HepG2 (cell line): ENCODE results near the gene TNNT3. TPM values are rescaled to one million over a fixed set of nuclear protein-coding genes. Genes with fewer than 3 reads are reported as not detected.

Experiments used
- ATAC-seq: fragments of 200-7000 bp; cut with Tn5 transposase; 3 replicates; pipeline ENCODE4 v1.9.1; 2020; ENCODE audit warnings: mild to moderate bottlenecking, moderate library complexity
- BruUV-seq: library from RNA; stranded (reverse); fragments of 400-500 nt; replicated peaks from 2 replicates; lab custom pipeline; 2021; lab: Mats Ljungman, UMichigan
- CTCF ChIA-PET: fragments of 300-600 bp; formaldehyde crosslinking; extraction: SDS; loops from one replicate; lab custom pipeline; 2021; ENCODE audit warnings: low total read pairs, inconsistent platforms, low intra/inter-chr PET ratio; lab: Yijun Ruan, JAX
- POLR2A ChIA-PET: fragments of 350-600 bp; sonication (Branson Sonifier 250); formaldehyde crosslinking; loops from one replicate; lab custom pipeline; 2020; ENCODE audit warnings: antibody characterized with exemption, inconsistent platforms; lab: Yijun Ruan, JAX
- DNase-seq: peaks from one replicate; pipeline ENCODE4 v3.0.0-alpha.2; 2015; ENCODE audit warnings: low spot score
- FAIRE-seq: peaks from 3 replicates; lab custom pipeline; 2011; peaks lifted over from hg19 to GRCh38; lab: Jason Lieb, UNC
- H2AFZ ChIP-seq: one replicate; pipeline ENCODE4 v1.6.1; 2011; ENCODE audit warnings: low read length, inconsistent platforms
- H3K27ac ChIP-seq: fragments of 300-600 bp; 3 replicates; pipeline ENCODE4 v1.8.0; 2011; ENCODE audit warnings: mixed run types, mild to moderate bottlenecking, mixed read lengths, low read length, inconsistent platforms; ENCODE audit not compliant: insufficient read depth; ENCODE audit errors: extremely low read length
- H3K27me3 ChIP-seq, 2 experiments: fragments of 200-600 bp in 1 of 2; 2 replicates in 1 of 2; 3 replicates in 1 of 2; pipeline versions ENCODE4 v1.6.0 to v1.8.0; 2011; ENCODE audit warnings: low read length in 2 of 2, mild to moderate bottlenecking in 2 of 2, moderate library complexity in 2 of 2, inconsistent platforms in 1 of 2; ENCODE audit not compliant: insufficient read depth in 2 of 2, control insufficient read depth in 1 of 2
- H3K36me3 ChIP-seq, 2 experiments: fragments of 200-600 bp in 1 of 2; replicated peaks in 1 of 2; 2 replicates in 1 of 2; 3 replicates in 1 of 2; pipeline versions ENCODE4 v1.5.1 to v1.8.0; 2011; ENCODE audit warnings: low read length in 2 of 2, inconsistent platforms in 1 of 2; ENCODE audit not compliant: insufficient read depth in 2 of 2, control insufficient read depth in 1 of 2
- H3K4me1 ChIP-seq: 2 replicates; pipeline ENCODE4 v1.5.1; 2012; ENCODE audit warnings: low read length, inconsistent platforms; ENCODE audit not compliant: insufficient read depth
- H3K4me2 ChIP-seq: 2 replicates; pipeline ENCODE4 v1.6.0; 2011; ENCODE audit warnings: low read depth, low read length, inconsistent platforms
- H3K4me3 ChIP-seq, 3 experiments: fragments of 200-600 bp in 1 of 3; sonication (generic), shearing (Covaris generic) in 1 of 3; replicated peaks in 1 of 3; 2 replicates each; pipeline ENCODE4 v1.5.1; 2011 to 2016; ENCODE audit warnings: low read length in 3 of 3, inconsistent platforms in 2 of 3, low read depth in 2 of 3, mild to moderate bottlenecking in 2 of 3, control low read depth in 1 of 3, mixed read lengths in 1 of 3; ENCODE audit not compliant: insufficient read depth in 1 of 3
- H3K79me2 ChIP-seq: one replicate; pipeline ENCODE4 v1.6.1; 2011; ENCODE audit warnings: low read length, inconsistent platforms; ENCODE audit not compliant: insufficient read depth
- H3K9ac ChIP-seq: 2 replicates; pipeline ENCODE4 v1.6.0; 2011; ENCODE audit warnings: mild to moderate bottlenecking, low read depth, low read length, inconsistent platforms; ENCODE audit not compliant: insufficient read depth
- H3K9me3 ChIP-seq: 2 replicates; pipeline ENCODE4 v1.5.1; 2012; ENCODE audit warnings: mild to moderate bottlenecking, low read length
- H4K20me1 ChIP-seq: 2 replicates; pipeline ENCODE4 v1.6.0; 2011; ENCODE audit warnings: inconsistent platforms, mild to moderate bottlenecking, low read length, moderate library complexity; ENCODE audit not compliant: insufficient read depth
- STAG1 ChIP-seq: sonication (generic); formaldehyde crosslinking; IDR thresholded peaks from 2 replicates; pipeline ENCODE4 v1.4.0; 2020; ENCODE audit warnings: missing genetic modification reagents
- ZNF34 ChIP-seq: sonication (generic); formaldehyde crosslinking; IDR thresholded peaks from 2 replicates; pipeline ENCODE4 v1.4.0; 2020; ENCODE audit warnings: mild to moderate bottlenecking, missing genetic modification reagents, borderline replicate concordance
- WGBS: methylation state at CpG from one replicate; pipeline ENCODE4 v1.1.6; 2017; ENCODE audit warnings: low lambda C conversion rate; 5-methylcytosine and 5-hydroxymethylcytosine counted together
- in situ Hi-C: cut with HindIII; loops from 2 replicates; pipeline ENCODE4 v1.10.0; 2017; ENCODE audit warnings: low pct_unique_long_range_greater_than_20kb; ENCODE audit not compliant: extremely low pct_ligation_motif_present
- intact Hi-C: fragments of 100-400 bp; cut with micrococcal nuclease; formaldehyde crosslinking; loops from one replicate; pipeline ENCODE4 v1.10.0; 2022; ENCODE audit not compliant: unreplicated experiment
- polyA plus RNA-seq, 8 experiments: library from polyadenylated mRNA; depleted of rRNA in 3 of 8; stranded (reverse) in 7 of 8; unstranded in 1 of 8; fragments of >200 nt; fragmentation: Illumina TruSeq in 4 of 8; extraction: Trizol in 4 of 8; gene quantifications; 2 replicates each; pipeline versions ENCODE4 v1.2.1 to v1.2.3, GENCODE V29; 2011 to 2016; ENCODE audit warnings: low read depth in 4 of 8, missing spikeins in 1 of 8, mixed read lengths in 1 of 8; ENCODE audit not compliant: insufficient read depth in 1 of 8
- total RNA-seq, 5 experiments: library from RNA; depleted of rRNA; stranded (reverse); fragments of >200 nt; fragmentation: Illumina TruSeq; extraction: Trizol; gene quantifications; 2 replicates each; pipeline ENCODE4 v1.2.3, GENCODE V29; 2016; ENCODE audit warnings: low read depth in 1 of 5
- TF ChIP-seq, protein P1 (sequence below): sonication (generic); formaldehyde crosslinking; IDR thresholded peaks from 2 replicates; pipeline ENCODE4 v1.5.0; 2020; ENCODE audit warnings: mild to moderate bottlenecking, missing genetic modification reagents, moderate library complexity
- TF ChIP-seq, protein P2 (sequence below): IDR thresholded peaks from 2 replicates; pipeline ENCODE4 v1.6.1; 2016; ENCODE audit warnings: mild to moderate bottlenecking

Gene TNNT3
- total and polyA plus RNA-seq, 2 of the 13 experiments (the other 11 are each of a cell fraction or from before 2014, with no cell fraction given), result not detected

DNA sequence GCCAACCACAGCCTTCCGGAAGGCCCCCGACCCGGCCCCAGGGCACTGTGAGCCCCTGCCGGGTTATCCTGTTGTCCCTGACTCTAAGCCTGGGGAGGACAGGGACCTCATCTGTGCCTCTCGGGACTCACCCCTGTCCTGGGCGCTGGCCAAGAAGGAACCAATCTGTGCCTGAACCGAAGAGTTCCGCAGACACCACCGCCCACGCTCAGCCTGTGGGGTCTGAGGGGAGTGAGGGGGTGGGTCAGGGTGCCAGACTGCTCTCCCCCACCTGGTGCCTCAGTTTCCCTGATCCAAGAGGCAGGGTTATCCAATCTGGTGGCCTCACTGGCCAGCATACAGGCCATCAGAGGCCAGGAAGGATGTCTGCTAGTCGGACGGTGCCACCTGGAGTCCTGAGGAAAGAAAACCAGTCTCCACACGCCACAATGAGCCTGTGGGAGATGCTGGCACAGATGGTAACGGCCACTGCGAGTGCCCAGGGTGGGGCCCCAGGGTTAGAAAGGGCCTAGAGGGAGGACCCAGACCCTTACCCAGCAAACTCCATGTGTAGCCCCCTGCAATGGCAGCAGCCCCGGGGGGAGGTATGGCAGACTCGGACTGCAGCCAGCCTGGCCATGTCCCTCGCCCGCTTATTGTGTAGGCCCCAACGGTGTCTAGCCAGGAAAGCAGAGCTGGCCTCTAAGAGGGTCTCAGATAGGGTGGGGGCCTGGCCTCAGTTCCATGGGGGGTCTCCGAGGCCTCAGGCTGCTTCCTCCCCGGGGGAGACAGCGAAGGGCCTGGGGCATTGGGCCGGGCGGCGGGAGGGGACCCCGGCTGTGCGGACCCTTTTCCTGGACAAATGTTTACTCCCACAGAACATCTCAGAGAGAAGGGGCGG is 827 bp upstream of the TNNT3 start:
- 46% methylated on average over 16 of the region's 29 CpGs for WGBS
- TF ChIP-seq, protein P1, sequence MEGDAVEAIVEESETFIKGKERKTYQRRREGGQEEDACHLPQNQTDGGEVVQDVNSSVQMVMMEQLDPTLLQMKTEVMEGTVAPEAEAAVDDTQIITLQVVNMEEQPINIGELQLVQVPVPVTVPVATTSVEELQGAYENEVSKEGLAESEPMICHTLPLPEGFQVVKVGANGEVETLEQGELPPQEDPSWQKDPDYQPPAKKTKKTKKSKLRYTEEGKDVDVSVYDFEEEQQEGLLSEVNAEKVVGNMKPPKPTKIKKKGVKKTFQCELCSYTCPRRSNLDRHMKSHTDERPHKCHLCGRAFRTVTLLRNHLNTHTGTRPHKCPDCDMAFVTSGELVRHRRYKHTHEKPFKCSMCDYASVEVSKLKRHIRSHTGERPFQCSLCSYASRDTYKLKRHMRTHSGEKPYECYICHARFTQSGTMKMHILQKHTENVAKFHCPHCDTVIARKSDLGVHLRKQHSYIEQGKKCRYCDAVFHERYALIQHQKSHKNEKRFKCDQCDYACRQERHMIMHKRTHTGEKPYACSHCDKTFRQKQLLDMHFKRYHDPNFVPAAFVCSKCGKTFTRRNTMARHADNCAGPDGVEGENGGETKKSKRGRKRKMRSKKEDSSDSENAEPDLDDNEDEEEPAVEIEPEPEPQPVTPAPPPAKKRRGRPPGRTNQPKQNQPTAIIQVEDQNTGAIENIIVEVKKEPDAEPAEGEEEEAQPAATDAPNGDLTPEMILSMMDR (CRISPR knock-in tag), result peak; percentile 50
- TF ChIP-seq, protein P2, sequence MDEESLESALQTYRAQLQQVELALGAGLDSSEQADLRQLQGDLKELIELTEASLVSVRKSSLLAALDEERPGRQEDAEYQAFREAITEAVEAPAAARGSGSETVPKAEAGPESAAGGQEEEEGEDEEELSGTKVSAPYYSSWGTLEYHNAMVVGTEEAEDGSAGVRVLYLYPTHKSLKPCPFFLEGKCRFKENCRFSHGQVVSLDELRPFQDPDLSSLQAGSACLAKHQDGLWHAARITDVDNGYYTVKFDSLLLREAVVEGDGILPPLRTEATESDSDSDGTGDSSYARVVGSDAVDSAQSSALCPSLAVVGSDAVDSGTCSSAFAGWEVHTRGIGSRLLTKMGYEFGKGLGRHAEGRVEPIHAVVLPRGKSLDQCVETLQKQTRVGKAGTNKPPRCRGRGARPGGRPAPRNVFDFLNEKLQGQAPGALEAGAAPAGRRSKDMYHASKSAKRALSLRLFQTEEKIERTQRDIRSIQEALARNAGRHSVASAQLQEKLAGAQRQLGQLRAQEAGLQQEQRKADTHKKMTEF (CRISPR knock-in tag), result no peak
- no peak for TF ChIP-seq ZNF34
- TF ChIP-seq STAG1 (CRISPR knock-in tag), result peak; percentile 37; the same call in 1 of the 2 replicates
- no peak overlapping the region for H3K9ac ChIP-seq
- no peak for DNase-seq
- H3K36me3 ChIP-seq, result no peaks in the 10 kb centered on the region
- no peak overlapping the region for H2AFZ ChIP-seq
- BruUV-seq, result no TSS peak
- no peak overlapping the region for H3K4me2 ChIP-seq
- H4K20me1 ChIP-seq, result no peaks in the 10 kb centered on the region
- in situ Hi-C loops (no loop called here), intact Hi-C loops (no loop called here)
- H3K4me3 ChIP-seq, result no peak overlapping the region
- peak; percentile 7; the same call in 1 of the 3 replicates for ATAC-seq
- POLR2A ChIA-PET, result no interaction called here
- no peaks in the 10 kb centered on the region for H3K9me3 ChIP-seq
- no peak overlapping the region for H3K27ac ChIP-seq
- H3K4me1 ChIP-seq, result no peaks in the 10 kb centered on the region
- H3K79me2 ChIP-seq, result no peaks in the 10 kb centered on the region
- FAIRE-seq, result no peak
- peaks cover 22 to 55% of the 10 kb centered on the region in 2 experiments; a peak in 4 of 5 replicates for H3K27me3 ChIP-seq
- CTCF ChIA-PET, result no interaction called here
